NT2/D1 (cell line): ENCODE data around the gene FUCA1.

Experiments
- SUZ12 ChIP-seq: IDR thresholded peaks from 2 replicates; pipeline ENCODE4 v1.6.1; 2011; ENCODE audit not compliant: insufficient read length, insufficient read depth; ENCODE audit errors: extremely low read depth
- YY1 ChIP-seq: IDR thresholded peaks from 2 replicates; pipeline ENCODE4 v1.6.1; 2011; ENCODE audit not compliant: insufficient read length, insufficient read depth
- ZNF274 ChIP-seq: IDR thresholded peaks from 2 replicates; pipeline ENCODE4 v1.6.1; 2011; ENCODE audit warnings: mild to moderate bottlenecking, low read depth, low read length

- TF ChIP-seq ZNF274 (no peak), YY1 (no peak), SUZ12 (no peak)
Observed at GRCh38 chr1:23879809-23880208, 11.7 kb upstream of the FUCA1 start.
